NOMO-1 (cell line): ENCODE results near the gene NTNG1.
"Not testable (repeated sequence)": the region's sequence is repeated elsewhere in the genome, so short reads cannot be mapped to it uniquely, and the experiment has no call there.

Source experiments
- DNase-seq, 2 experiments: peaks; one replicate each; lab custom pipeline; 2025; ENCODE audit not compliant: unreplicated experiment in 2 of 2; lab: John Stamatoyannopoulos, UW

Gene NTNG1

DNA sequence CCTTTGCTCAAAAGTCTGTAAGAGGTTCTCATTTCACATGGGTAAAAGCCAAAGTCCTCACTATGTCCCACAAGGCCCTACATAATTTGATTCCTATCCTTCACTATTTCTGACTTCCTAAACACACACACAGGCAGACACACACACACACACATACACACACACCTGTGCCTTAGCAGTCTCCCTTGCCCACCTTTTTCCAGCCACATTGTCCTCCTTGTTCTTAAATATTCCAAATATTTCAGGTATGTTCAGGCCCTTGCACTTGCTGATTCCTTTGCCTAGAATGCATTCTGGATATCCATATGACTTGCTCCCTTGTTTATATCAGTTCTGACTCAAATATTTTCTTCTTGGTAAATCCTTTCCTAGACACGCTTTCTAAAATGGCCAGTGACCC, 54.6 kb downstream of the NTNG1 start:
- no peak for DNase-seq

DNA sequence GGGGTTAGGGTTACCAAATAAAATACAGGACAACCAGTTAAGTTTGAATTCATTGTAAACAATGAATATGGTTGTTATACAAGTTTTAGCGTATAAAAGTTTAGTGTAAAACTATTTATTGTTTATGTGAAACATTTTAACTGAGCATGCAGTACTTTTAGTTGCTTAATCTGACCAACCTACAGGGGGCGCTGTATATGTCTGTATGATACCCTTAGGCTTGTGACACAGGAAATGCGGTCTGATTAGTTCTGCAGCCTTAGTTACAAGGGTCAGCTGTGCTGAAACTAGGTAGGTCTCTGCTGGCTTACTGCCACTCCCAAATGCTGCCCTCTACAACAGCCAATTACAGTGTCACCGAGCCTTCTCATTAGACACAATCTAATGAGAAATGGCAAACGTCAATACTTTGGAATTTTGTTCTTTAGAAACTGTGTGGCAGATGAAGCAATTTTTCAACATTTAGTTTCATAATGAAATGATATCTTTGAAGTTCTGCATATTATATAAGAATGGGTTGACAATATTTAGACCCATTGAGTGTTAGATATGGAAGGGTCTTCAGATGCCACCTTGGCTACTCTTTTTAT, 56.2 kb downstream of the NTNG1 start:
- peak in 1 of 2 experiments; percentile 31 for DNase-seq

DNA sequence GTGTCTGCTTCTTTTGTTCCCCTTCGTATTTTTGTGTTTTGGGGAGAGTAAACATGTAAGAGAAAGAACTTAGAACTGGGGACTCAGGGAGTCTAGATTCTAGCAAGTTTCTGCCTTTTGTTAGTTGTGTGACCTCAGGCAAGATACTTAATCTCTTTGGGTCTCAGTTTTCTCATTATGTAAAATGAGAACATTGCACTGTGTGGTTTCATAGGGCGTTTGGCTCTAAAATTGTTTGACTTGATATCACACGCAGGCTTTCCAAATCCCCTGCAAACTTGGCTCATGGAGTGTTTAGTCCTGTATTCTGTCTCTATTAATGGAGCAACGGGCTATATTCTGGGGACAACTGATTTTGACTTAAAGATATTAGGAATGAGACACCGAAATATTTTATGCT, 57.7 kb downstream of the NTNG1 start:
- no peak for DNase-seq

DNA sequence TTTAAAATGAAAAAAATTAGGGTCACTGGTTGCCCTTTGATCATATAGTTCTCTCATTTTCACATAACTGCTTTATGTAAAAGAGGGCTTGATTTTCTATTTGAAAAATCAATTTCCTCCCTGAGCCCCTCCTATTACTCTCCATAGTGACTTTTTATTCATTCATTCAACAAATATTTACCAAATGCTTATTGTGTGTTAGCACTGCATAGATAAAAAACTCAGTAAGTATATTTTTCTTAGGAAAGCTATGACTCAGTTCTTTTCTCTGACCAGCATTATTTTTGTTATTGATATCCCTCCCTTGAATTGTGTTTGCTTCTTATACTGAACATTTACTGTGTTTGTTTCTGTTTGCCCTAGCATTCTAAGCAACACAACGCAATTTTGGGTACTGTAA, 59.8 kb downstream of the NTNG1 start:
- no peak for DNase-seq

DNA sequence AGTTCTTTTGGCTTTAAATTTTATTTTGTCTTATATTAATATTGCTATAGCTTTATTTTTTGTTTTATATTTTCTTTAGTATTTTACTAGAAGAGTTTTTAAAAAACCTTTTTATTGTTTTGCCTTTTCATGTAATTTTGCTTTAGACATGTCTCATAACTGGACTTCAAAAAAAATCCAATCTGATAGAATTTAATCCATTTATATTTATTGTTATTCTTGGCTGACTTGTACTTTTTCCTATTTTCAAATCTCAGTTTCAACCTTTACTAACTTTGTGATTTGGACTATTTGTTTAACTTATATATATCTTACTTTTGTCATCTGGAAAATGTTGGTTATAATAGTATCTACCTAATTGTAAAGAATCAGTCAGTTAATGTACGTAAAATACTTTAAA, 61.2 kb downstream of the NTNG1 start:
- DNase-seq = no peak

DNA sequence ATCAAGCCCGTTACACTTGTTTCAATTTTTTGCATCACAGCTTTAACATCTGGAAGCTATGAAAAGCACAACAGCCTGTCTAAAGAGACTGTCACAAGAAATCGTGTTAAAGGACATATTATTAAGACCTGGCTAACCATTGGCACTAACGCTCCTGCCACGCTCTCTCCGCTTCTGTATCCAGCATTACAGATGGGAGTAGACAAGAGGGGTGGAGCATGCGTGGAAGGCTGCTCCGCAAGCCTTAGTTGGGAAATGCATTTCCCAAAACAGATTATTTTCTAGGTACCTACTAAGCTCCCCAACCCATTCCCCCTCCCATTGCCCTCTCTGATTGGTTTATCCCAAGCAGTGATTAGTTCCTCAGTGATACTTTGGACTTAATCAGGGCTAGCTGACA, 72.4 kb downstream of the NTNG1 start:
- no peak for DNase-seq

DNA sequence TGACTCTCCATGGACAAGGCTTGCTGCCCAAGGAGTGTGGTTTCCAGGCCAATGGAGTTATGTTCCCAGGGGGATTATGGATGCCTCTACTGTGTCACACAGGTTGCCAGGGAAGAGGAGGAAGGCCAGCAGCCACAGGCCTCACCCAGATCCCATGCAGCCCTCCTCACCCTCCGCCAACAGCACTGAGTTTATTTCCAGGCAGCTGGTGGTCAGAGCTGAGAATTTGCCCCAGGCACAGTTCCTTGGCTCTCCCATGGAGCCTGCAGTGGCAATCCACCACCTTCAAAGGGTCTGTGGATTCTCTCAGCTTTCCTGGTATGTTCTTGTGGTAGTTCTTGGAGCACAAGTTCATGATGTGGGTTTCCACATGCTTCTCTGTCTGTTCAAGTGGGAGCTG, 79.2 kb downstream of the NTNG1 start:
- no peak for DNase-seq

DNA sequence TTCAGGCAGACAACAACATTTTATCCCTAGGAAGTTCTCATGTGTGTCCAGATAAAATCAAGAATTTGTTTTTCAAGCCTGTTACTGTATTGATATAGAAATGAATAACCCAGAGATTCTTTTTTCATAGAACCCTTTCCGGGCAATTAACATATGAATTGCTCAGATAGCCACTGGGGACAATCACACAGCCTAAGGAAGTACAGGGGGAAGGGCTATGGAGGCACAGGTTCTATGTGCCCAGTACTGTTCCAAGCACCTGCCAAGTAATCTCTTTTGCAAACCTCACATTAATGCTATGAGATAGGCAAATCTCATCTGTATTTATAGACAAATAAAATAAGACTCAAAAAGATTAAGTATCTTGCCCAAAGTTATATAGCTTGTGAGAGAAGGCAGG, 84.9 kb downstream of the NTNG1 start:
- DNase-seq = no peak

DNA sequence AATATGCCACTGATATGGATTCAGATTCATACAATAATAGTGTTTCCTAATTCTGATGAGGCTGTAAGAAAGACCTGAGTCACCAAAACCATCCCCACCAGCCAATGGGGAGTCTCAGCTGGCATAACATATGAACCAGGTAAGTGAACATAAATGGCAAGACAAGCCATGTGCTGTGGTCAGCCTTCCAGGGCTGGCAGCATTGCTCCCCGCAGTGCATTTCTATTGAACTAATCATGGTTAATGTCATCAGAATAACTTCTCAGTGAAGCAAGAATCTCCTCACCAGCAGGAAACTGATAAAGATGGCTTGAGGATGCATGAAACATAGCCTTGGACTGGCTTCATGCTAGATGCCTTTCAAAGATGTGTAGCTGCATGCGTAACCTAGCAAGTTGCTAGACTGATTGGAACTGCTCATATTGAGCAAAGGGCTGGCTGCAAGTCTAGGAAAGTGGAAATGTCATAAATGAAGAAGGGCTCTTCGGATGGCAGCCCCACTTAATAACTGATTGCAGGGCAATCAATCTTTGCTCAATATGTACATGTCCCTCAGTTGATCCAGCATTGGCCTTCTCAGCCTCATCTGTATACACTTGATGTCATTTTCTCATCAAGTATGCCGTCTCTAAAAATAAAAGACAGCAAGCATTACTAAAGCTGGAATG, 88.0 kb downstream of the NTNG1 start:
- no peak for DNase-seq

DNA sequence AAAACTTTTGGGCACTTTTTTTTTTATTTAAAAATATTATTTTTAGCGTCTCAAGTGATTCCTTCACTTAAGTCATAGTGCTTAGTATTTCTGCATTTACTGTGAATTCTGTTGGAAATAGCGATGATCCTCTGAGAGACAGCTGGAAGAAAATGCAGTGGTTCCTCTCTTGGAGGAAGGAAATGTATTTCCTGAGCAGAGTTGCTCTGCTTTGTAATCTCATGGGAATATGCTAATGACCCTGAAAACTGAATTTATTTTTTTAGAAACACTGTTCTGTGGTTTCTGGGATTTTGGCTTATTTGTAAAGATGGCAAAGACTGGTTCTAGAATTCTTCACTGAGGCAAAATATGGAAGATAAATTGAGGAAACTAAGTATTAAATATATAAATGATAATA, 88.9 kb downstream of the NTNG1 start:
- no peak for DNase-seq

DNA sequence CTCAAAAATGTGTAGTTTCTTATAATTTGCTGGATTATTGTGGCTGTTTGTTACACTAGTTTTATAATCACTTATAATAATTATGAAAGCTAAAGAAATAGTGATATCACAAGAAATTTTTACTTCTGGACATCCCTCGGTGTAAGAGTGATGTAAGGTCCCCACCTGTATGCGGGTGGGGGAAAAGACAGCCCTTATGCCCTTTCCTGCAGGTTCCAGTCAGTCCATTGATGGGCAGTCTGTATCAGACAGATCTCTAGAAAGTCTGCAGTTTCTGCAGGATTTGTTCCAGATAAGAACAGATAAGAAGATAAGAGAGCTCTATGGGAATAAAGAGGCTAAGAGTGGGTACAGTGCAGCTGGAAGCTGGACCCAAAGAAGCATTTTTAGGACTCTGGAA, 89.3 kb downstream of the NTNG1 start:
- no peak for DNase-seq

DNA sequence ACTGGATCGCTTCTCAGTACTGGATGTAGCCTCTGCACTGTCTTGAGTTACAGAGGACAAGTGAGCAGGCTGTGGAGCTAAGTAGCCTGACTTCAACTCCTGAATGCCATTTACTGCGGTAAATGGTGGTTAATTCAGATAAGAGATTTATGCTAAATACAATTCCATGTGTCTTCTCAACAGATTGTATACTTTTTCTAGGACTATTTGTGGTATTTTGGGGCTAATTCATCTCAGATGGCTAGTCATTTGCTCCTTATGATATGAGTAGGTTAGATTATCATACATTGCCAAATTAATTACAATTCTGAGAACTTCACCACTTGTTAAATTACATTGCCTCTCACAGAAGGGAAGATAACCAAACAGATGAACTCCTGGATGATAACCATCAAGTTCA, 90.5 kb downstream of the NTNG1 start:
- no peak for DNase-seq

DNA sequence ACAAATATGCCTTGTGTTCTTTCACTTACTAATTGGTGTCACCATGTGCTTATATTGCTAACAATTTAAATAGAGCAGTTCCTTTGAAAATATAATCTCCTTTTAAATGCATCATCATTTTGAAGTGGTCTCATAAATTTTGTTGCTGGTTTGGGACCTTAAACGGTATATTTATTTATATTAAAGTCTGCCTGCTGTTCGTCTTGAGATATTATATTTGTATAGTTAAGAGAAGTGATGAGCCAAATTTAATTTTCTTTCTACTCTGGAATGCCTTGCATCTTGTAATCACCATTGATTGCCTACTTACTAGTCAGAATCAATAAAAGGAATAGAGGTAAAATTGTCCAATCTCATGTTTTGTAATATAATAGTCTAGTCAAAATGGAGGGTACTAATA, 91.6 kb downstream of the NTNG1 start:
- no peak for DNase-seq

DNA sequence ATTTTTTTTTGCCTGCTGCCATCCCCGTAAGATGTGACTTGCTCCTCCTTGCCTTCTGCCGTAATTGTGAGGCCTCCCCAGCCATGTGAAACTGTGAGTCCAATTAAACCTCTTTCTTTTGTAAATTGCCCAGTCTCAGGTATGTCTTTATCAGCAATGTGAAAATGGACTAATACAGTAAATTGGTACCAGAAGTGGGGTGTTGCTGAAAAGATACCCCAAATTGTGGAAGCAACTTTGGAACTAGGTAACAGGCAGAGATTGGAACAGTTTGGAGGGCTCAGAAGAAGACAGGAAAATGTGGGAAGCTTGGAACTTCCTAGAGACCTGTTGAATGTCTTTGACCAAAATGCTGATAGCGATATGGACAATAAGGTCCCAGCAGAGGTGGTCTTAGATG, 95.9 kb downstream of the NTNG1 start:
- DNase-seq = not testable (repeated sequence)

DNA sequence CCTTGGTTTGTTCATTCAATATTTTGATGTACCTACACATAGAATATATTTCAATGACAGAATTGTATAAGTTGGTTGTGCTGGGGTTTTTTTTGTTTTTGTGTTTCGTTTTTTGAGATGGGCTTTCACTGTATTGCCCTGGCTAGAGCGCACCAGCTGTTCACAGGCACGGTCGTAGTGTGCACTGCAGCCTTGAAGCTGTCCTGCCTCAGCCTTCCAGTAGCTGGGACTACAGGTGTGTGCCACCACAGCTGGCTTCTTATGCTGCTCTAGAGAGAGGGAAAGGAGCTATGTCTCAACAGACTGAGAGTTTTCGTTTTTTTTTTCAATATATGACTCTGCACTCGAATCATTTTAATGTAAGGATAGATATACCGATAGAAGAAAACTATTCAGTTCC, 102.6 kb downstream of the NTNG1 start:
- DNase-seq = no peak

DNA sequence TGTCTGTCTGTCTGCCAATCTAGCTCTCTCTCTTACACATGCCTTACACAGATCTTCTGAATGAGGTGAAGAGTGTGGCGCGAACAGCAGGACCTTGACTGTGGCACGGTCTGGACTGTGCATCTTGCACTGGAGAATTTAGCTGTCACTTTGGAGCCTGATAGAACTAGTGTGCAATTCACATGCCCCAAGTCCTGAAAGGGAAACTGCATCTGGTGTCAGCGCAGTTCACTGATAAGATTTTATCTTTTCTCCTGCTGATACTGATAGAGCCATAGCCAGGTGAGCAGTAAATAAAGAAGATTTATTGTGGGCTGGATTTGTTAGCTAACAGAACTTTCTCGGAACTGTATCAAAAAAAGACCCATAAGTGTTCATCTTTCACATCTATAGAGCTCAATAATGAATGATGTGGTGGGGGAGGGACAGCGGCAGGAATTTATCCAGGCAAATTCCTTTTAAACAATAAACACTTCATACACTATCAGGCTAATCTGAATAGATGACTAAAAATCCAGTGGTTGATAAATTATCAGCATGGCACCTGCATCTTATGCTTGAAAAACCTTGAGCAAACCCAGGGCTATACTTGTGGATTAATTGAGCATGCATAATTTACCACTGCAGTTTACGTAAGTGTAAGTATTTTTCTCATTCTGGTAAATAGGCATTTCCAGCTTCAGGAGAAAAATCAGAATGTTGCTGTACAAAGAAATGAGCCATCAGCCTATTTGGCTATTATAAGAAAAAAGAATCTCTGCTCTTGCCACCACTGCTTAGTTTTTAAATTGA, 104.1 kb downstream of the NTNG1 start:
- no peak for DNase-seq

DNA sequence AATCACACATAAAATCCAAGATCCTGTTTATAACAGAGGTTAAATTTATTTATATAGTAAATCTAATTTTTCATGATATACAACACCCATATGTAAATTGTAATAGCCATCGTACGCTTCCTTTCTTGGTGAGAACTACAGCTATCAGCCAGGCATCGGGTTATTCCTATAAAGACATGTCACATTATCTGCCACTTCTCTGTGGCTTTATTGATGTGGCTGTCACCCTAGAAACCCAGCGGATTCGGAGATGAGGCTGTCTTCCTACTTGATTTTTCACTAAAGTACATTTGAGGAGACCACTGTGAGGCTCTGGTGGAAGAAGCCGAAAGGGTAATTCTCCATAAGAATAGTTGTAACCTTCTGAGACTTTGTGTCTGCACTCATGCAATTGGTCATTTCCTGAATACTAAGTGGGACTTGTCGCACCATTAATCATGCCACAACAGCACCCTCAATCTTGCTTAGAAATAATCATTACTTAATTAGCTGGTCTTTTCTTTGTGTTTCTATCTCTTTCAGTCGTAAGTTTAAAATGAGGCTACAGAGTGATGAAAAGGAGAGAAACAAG, 106.0 kb downstream of the NTNG1 start:
- DNase-seq = no peak

DNA sequence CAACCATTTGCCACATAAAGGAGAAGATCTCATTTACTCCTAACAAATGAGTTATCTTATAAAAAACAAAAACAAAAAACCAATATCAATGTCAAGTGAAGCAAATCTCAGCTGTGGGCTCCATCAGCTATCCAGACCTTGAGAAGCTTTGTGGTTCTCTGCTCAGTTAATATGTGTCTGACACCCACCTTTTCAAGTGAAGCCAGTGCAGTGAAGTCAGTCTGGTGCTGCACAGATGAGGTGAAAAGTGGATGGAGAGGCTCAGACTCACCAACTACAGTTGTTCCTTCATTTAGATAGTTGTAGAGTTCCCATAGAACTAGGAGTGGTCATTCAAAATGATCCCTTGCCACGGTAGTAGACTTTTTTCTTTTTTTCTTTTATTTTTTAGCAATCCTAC, 106.8 kb downstream of the NTNG1 start:
- no peak for DNase-seq

DNA sequence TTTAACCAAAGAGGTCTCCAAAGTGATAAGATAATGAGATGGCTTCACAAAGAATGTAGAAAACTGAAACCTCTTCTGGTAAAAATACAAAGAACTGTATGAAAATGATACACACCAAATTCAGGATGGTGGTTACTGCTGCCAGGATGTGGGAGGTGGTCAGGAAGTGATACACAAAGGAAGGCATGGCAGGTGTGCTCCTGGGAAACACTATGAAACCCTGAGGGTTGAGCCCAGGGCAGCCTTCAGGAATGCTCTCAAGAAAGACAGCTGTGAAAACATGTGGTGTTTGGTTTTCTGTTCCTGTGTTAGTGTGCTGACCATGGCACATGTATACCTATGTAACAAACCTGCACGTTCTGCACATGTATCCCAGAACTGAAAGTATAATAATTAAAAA, 109.3 kb downstream of the NTNG1 start:
- no peak for DNase-seq

DNA sequence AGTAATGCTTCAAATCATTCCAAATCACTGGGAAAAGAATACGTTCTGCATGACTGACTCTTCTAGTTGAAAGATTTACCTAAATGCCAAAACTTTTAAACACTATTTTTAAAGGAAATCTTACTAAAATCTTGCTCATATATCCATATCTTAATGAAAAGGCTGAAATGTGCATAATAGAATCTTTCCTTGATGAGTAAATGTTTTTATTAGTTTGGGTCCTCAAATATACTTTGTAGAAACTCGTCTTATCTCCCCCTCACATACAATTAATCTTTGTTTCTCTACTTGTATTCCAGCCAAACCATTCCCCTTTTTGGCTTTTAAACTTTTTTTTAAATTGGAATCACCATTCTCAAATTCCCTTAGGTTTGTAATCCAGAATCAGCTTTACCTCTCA, 110.2 kb downstream of the NTNG1 start:
- no peak for DNase-seq

DNA sequence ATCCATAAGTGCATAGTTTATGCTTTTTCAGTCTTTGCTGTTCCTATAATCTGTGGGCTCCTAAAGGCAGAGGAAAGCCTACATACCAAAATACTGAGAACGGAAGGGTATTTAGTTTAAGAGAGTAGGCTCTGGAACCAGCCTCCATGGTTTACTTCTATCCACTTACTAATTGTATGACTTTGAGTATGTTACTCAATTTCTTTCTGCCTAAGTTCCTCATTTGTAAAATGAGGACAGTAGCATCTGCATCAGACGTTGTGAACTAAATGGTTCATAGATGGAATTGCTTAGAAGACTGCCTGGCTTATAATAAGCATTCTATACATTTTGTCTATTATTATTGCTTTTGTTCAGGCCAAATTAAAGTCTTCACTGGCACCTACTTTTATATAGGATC, 111.0 kb downstream of the NTNG1 start:
- peak in 1 of 2 experiments; percentile 9 for DNase-seq

DNA sequence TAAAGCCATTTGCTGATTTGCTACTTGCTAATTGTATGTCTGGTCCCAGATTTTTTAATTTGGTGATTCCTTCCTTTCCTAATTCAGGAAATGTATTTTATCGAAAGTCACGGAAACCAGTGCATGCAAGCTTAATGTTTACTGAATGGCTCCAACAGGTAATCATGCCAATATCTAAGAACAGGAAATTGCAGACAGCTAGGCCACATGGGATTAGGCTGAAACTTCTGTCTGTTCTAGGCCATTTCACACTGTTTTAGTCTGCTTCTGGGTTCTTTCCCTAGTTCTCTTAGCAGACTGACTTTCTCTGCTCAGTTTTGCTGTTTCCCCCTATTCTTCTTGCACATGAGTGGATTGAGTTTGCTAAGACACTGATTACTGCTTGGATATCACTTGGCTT, 111.4 kb downstream of the NTNG1 start:
- DNase-seq = no peak
